BE2C (cell line): ENCODE measurements around the gene CDK15.

Source experiments
- DNase-seq: peaks from one replicate; pipeline ENCODE4 v3.0.0-alpha.2; 2020
- H3K27me3 ChIP-seq: fragments of 250-450 bp; sonication (Bioruptor Pico); 2 replicates; pipeline ENCODE4 v1.5.1; 2020; ENCODE audit warnings: mild to moderate bottlenecking
- H3K36me3 ChIP-seq: fragments of 250-450 bp; sonication (Bioruptor Pico); 2 replicates; pipeline ENCODE4 v1.5.1; 2020; ENCODE audit warnings: mild to moderate bottlenecking
- H3K4me1 ChIP-seq: fragments of 250-450 bp; sonication (Bioruptor Pico); 2 replicates; pipeline ENCODE4 v1.5.1; 2020
- H3K4me3 ChIP-seq: 2 replicates; pipeline ENCODE4 v1.5.1; 2011; ENCODE audit warnings: low read depth, low read length
- H3K9me3 ChIP-seq: fragments of 250-450 bp; sonication (Bioruptor Pico); 2 replicates; pipeline ENCODE4 v1.5.1; 2020
- CTCF ChIP-seq: IDR thresholded peaks from 2 replicates; pipeline ENCODE4 v1.5.1; 2012; ENCODE audit warnings: mild to moderate bottlenecking, low read depth, low read length

The CDK15 gene

GRCh38 chr2:201765799-201766198 lies 40.5 kb upstream of the CDK15 start:
- no peaks in the 10 kb centered on the region for H3K27me3 ChIP-seq
- no peak for DNase-seq
- no peak overlapping the region for H3K4me3 ChIP-seq
- H3K4me1 ChIP-seq: no peaks in the 10 kb centered on the region
- TF ChIP-seq CTCF: no peak
- no peaks in the 10 kb centered on the region for H3K9me3 ChIP-seq
- peaks cover 6% of the 10 kb centered on the region for H3K36me3 ChIP-seq

- H3K4me3 ChIP-seq: no peak overlapping the region
- peaks cover 3% of the 10 kb centered on the region; the same call in 1 of the 2 replicates for H3K36me3 ChIP-seq
- DNase-seq: no peak
- H3K9me3 ChIP-seq: no peaks in the 10 kb centered on the region
- H3K4me1 ChIP-seq: no peaks in the 10 kb centered on the region
- H3K27me3 ChIP-seq: no peaks in the 10 kb centered on the region
- no peak for TF ChIP-seq CTCF
Measured at GRCh38 chr2:201768918-201769317, 37.4 kb upstream of the CDK15 start.

- Histone ChIP-seq H3K4me3 (no peak overlapping the region), H3K4me1 (no peaks in the 10 kb centered on the region), H3K36me3 (peaks cover 3% of the 10 kb centered on the region; the same call in 1 of the 2 replicates), H3K27me3 (no peaks in the 10 kb centered on the region), H3K9me3 (no peaks in the 10 kb centered on the region)
- TF ChIP-seq CTCF: no peak
- DNase-seq: no peak
Measured at GRCh38 chr2:201769666-201770373, 36.5 kb upstream of the CDK15 start.

GRCh38 chr2:201773990-201774389 lies 32.3 kb upstream of the CDK15 start:
- TF ChIP-seq CTCF: no peak
- H3K4me3 ChIP-seq: no peak overlapping the region
- no peaks in the 10 kb centered on the region for H3K27me3 ChIP-seq
- DNase-seq: no peak
- no peaks in the 10 kb centered on the region for H3K36me3 ChIP-seq
- H3K4me1 ChIP-seq: no peaks in the 10 kb centered on the region
- H3K9me3 ChIP-seq: no peaks in the 10 kb centered on the region

- Histone ChIP-seq H3K4me3 (no peak overlapping the region), H3K27me3 (no peaks in the 10 kb centered on the region), H3K9me3 (no peaks in the 10 kb centered on the region), H3K36me3 (no peaks in the 10 kb centered on the region), H3K4me1 (no peaks in the 10 kb centered on the region)
- DNase-seq: no peak
- no peak for TF ChIP-seq CTCF
Measured at GRCh38 chr2:201774546-201774945, 31.8 kb upstream of the CDK15 start.

- H3K36me3 ChIP-seq: no peaks in the 10 kb centered on the region
- H3K9me3 ChIP-seq: no peaks in the 10 kb centered on the region
- no peaks in the 10 kb centered on the region for H3K4me1 ChIP-seq
- no peak for TF ChIP-seq CTCF
- no peak for DNase-seq
- no peaks in the 10 kb centered on the region for H3K27me3 ChIP-seq
- no peak overlapping the region for H3K4me3 ChIP-seq
Measured at GRCh38 chr2:201775326-201775725, 31.0 kb upstream of the CDK15 start.
